SK-N-SH (cell line): ENCODE results near the gene BBOX1.
A peak's percentile ranks its signal among the peaks of the same experiment; 100 is the strongest.

Experiments
- CTCF ChIP-seq: fragments of 200-600 bp; sonication (generic); IDR thresholded peaks from 2 replicates; pipeline ENCODE4 v1.6.1; 2017; ENCODE audit warnings: antibody characterized with exemption, mild to moderate bottlenecking, moderate library complexity
- EP300 ChIP-seq, 2 experiments: IDR thresholded peaks; 2 replicates each; pipeline versions ENCODE4 v1.4.0 to v1.6.1; 2012; ENCODE audit warnings: borderline replicate concordance in 1 of 2, low read depth in 1 of 2, low read length in 1 of 2
- FOXJ3 ChIP-seq: sonication (generic); formaldehyde crosslinking; IDR thresholded peaks from 2 replicates; pipeline ENCODE4 v1.5.1; 2020; ENCODE audit warnings: mild to moderate bottlenecking, missing genetic modification reagents
- GABPA ChIP-seq: IDR thresholded peaks from 2 replicates; pipeline ENCODE4 v1.4.0; 2012; ENCODE audit warnings: low read depth, mild to moderate bottlenecking
- POLR2AphosphoS5 ChIP-seq: IDR thresholded peaks from 2 replicates; pipeline ENCODE4 v1.6.1; 2012; ENCODE audit warnings: low read depth, low read length
- RAD21 ChIP-seq: IDR thresholded peaks from 2 replicates; pipeline ENCODE4 v1.6.1; 2012; ENCODE audit warnings: mild to moderate bottlenecking, low read length
- SIN3A ChIP-seq: IDR thresholded peaks from 2 replicates; pipeline ENCODE4 v1.6.1; 2012; ENCODE audit warnings: low read depth, mild to moderate bottlenecking, low read length, moderate library complexity, borderline replicate concordance
- TAF1 ChIP-seq: IDR thresholded peaks from 2 replicates; pipeline ENCODE4 v1.6.1; 2012; ENCODE audit warnings: low read depth, mild to moderate bottlenecking, low read length, moderate library complexity, borderline replicate concordance
- YY1 ChIP-seq: IDR thresholded peaks from 2 replicates; pipeline ENCODE4 v1.4.0; 2012; ENCODE audit warnings: low read depth, mild to moderate bottlenecking
- ZBTB33 ChIP-seq: IDR thresholded peaks from 2 replicates; pipeline ENCODE4 v1.4.0; 2012; ENCODE audit warnings: low read depth, borderline replicate concordance
- TF ChIP-seq, protein P1 (sequence below): IDR thresholded peaks from 2 replicates; pipeline ENCODE4 v1.4.0; 2012; ENCODE audit warnings: low read depth, borderline replicate concordance
- TF ChIP-seq, protein P2 (sequence below): fragments of 150-350 bp; IDR thresholded peaks from 2 replicates; pipeline ENCODE4 v1.6.1; 2017; ENCODE audit warnings: antibody characterized with exemption, low read length, low read depth, borderline replicate concordance
- TF ChIP-seq, protein P3 (sequence below): IDR thresholded peaks from 2 replicates; pipeline ENCODE4 v1.4.0; 2012; ENCODE audit warnings: low read depth

- TF ChIP-seq FOXJ3 = 0 out of 2 replicates have a peak, but pooled peaks have one; percentile 18
- TF ChIP-seq, protein P1, sequence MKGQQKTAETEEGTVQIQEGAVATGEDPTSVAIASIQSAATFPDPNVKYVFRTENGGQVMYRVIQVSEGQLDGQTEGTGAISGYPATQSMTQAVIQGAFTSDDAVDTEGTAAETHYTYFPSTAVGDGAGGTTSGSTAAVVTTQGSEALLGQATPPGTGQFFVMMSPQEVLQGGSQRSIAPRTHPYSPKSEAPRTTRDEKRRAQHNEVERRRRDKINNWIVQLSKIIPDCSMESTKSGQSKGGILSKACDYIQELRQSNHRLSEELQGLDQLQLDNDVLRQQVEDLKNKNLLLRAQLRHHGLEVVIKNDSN = no peak
- no peak for TF ChIP-seq POLR2AphosphoS5
- TF ChIP-seq, protein P2, sequence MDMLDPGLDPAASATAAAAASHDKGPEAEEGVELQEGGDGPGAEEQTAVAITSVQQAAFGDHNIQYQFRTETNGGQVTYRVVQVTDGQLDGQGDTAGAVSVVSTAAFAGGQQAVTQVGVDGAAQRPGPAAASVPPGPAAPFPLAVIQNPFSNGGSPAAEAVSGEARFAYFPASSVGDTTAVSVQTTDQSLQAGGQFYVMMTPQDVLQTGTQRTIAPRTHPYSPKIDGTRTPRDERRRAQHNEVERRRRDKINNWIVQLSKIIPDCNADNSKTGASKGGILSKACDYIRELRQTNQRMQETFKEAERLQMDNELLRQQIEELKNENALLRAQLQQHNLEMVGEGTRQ = no peak
- no peak for TF ChIP-seq GABPA
- no peak for TF ChIP-seq TAF1
- no peak for TF ChIP-seq YY1
- no peak for TF ChIP-seq CTCF
- TF ChIP-seq RAD21 = peak; percentile 23; the same call in 1 of the 2 replicates
- TF ChIP-seq ZBTB33 = no peak
- TF ChIP-seq EP300 (IDR thresholded peaks at IDR 0.05; ENCODE audit: borderline replicate concordance in 1 of 2, low read depth in 1 of 2, low read length in 1 of 2) = no peak; a peak in 1 of 4 replicates
- no peak for TF ChIP-seq SIN3A
- TF ChIP-seq, protein P3, sequence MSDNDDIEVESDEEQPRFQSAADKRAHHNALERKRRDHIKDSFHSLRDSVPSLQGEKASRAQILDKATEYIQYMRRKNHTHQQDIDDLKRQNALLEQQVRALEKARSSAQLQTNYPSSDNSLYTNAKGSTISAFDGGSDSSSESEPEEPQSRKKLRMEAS = no peak
Observed at GRCh38 chr11:27012234-27012921, 28.2 kb upstream of the BBOX1 start.
